DOHH2 (cell line): ENCODE measurements around the gene FRMD8.
A peak's percentile ranks its signal among the peaks of the same experiment; 100 is the strongest.

Experiments used
- H3F3A ChIP-seq: fragments of 200-600 bp; sonication (generic), shearing (Covaris generic); 2 replicates; pipeline ENCODE4 v1.6.0; 2016; ENCODE audit warnings: antibody characterized with exemption, mild to moderate bottlenecking; ENCODE audit not compliant: control insufficient read depth, insufficient read depth
- H3K27ac ChIP-seq: fragments of 200-600 bp; sonication (generic); 2 replicates; pipeline ENCODE4 v1.5.1; 2014; ENCODE audit warnings: low read depth, mild to moderate bottlenecking, low read length, moderate library complexity
- H3K27me3 ChIP-seq: fragments of 200-600 bp; sonication (generic); 2 replicates; pipeline ENCODE4 v1.6.1; 2014; ENCODE audit warnings: mild to moderate bottlenecking, low read length, mixed read lengths; ENCODE audit not compliant: control insufficient read depth
- H3K36me3 ChIP-seq: fragments of 200-600 bp; sonication (generic); 2 replicates; pipeline ENCODE4 v1.6.1; 2014; ENCODE audit warnings: mild to moderate bottlenecking, low read length, moderate library complexity, mixed read lengths; ENCODE audit not compliant: control insufficient read depth
- H3K4me1 ChIP-seq: fragments of 200-600 bp; sonication (generic); 2 replicates; pipeline ENCODE4 v1.6.1; 2014; ENCODE audit warnings: mild to moderate bottlenecking, low read length, mixed read lengths; ENCODE audit not compliant: control insufficient read depth
- H3K4me2 ChIP-seq: fragments of 200-600 bp; sonication (generic); 2 replicates; pipeline ENCODE4 v1.6.0; 2014; ENCODE audit warnings: mild to moderate bottlenecking, low read length, moderate library complexity
- H3K4me3 ChIP-seq: fragments of 200-600 bp; sonication (generic); 2 replicates; pipeline ENCODE4 v1.5.1; 2014; ENCODE audit warnings: mild to moderate bottlenecking, low read length, mixed read lengths
- H3K79me2 ChIP-seq: fragments of 200-600 bp; sonication (generic); 2 replicates; pipeline ENCODE4 v1.6.1; 2014; ENCODE audit warnings: mild to moderate bottlenecking, low read length, mixed read lengths; ENCODE audit not compliant: control insufficient read depth
- H3K9me2 ChIP-seq: fragments of 200-600 bp; sonication (generic); replicated peaks from 2 replicates; pipeline ENCODE4 v1.6.1; 2014; ENCODE audit warnings: mild to moderate bottlenecking, low read length, mixed read lengths; ENCODE audit not compliant: control insufficient read depth
- H3K9me3 ChIP-seq: fragments of 200-600 bp; sonication (generic); 2 replicates; pipeline ENCODE4 v1.6.1; 2014; ENCODE audit warnings: antibody characterized with exemption, low read length, mixed read lengths; ENCODE audit not compliant: control insufficient read depth, insufficient read depth
- H4K20me1 ChIP-seq: fragments of 200-600 bp; sonication (generic); 2 replicates; pipeline ENCODE4 v1.6.0; 2014; ENCODE audit warnings: low read depth, mild to moderate bottlenecking, antibody characterized with exemption, low read length, moderate library complexity; ENCODE audit not compliant: control insufficient read depth, insufficient read depth
- EZH2phosphoT487 ChIP-seq: fragments of 200-600 bp; sonication (generic); IDR thresholded peaks from 2 replicates; pipeline ENCODE4 v1.6.1; 2017; ENCODE audit warnings: borderline replicate concordance, mild to moderate bottlenecking, antibody characterized with exemption, low read length, moderate library complexity, mixed read lengths
- TF ChIP-seq, protein P1 (sequence below): fragments of 200-600 bp; sonication (generic); IDR thresholded peaks from one replicate; pipeline ENCODE4 v1.5.1; 2014; ENCODE audit warnings: antibody characterized with exemption, mild to moderate bottlenecking, low read depth, low read length; ENCODE audit not compliant: poor library complexity, severe bottlenecking

FRMD8 gene

DNA sequence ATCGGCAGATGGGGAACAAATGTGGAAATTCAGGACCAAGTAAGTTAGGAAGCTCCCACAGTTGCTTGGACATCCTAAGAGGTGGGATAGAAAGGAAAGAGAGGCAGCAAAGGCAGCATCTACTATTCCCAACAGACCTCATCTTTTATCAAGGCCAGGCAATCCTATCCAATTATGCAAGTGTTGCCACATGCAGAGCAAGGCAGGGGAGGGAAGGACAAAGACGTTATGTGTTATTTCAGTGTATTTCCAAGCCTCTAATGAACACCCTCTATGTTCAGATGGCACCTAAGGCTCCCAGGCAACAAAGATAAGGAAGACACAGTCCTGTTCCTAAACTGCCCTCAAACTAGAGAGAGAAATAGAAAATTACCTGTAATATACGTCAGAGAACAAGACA is 22.7 kb upstream of the FRMD8 start:
- H3K4me2 ChIP-seq = no peak overlapping the region
- TF ChIP-seq, protein P1, sequence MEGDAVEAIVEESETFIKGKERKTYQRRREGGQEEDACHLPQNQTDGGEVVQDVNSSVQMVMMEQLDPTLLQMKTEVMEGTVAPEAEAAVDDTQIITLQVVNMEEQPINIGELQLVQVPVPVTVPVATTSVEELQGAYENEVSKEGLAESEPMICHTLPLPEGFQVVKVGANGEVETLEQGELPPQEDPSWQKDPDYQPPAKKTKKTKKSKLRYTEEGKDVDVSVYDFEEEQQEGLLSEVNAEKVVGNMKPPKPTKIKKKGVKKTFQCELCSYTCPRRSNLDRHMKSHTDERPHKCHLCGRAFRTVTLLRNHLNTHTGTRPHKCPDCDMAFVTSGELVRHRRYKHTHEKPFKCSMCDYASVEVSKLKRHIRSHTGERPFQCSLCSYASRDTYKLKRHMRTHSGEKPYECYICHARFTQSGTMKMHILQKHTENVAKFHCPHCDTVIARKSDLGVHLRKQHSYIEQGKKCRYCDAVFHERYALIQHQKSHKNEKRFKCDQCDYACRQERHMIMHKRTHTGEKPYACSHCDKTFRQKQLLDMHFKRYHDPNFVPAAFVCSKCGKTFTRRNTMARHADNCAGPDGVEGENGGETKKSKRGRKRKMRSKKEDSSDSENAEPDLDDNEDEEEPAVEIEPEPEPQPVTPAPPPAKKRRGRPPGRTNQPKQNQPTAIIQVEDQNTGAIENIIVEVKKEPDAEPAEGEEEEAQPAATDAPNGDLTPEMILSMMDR = no peak
- TF ChIP-seq EZH2phosphoT487 = no peak

DNA sequence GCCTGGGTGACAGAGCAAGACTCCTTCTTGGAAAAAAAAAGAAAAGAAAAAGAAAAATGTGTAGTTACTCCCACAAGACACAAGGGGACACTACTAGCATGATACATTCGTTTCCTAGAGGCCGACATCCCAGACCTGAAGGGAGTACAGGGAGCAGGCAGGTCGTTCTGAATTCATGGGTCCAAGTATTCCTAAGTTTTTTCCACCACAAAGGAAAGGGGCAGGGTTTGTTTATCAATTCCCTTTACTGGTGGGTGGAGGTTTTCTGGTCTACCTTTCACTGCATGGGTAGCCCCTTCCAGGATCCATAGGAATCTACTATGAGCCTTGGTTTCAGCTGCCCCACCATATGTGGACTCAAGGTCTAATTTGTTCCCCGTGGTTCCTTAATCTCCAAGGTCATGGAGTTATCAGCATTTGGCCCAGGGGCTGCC is 20.1 kb upstream of the FRMD8 start:
- Histone ChIP-seq H3K79me2 (no peaks in the 10 kb centered on the region), H3K4me1 (peaks cover 10% of the 10 kb centered on the region), H3K9me3 (no peaks in the 10 kb centered on the region), H3K36me3 (no peaks in the 10 kb centered on the region), H3K4me2 (no peak overlapping the region), H3F3A (no peaks in the 10 kb centered on the region), H4K20me1 (no peaks in the 10 kb centered on the region), H3K9me2 (no peaks in the 10 kb centered on the region), H3K4me3 (no peak overlapping the region), H3K27me3 (no peaks in the 10 kb centered on the region), H3K27ac (no peak overlapping the region)
- no peak for TF ChIP-seq EZH2phosphoT487
- TF ChIP-seq, protein P1 = peak; percentile 59

More for the DNA sequence above, 22.7 kb upstream of the FRMD8 start:
- Histone ChIP-seq H3F3A (no peaks in the 10 kb centered on the region), H3K9me3 (no peaks in the 10 kb centered on the region), H3K4me1 (peaks cover 10% of the 10 kb centered on the region), H3K27ac (no peak overlapping the region), H3K36me3 (no peaks in the 10 kb centered on the region), H4K20me1 (no peaks in the 10 kb centered on the region), H3K9me2 (no peaks in the 10 kb centered on the region), H3K27me3 (no peaks in the 10 kb centered on the region), H3K4me3 (no peak overlapping the region), H3K79me2 (no peaks in the 10 kb centered on the region)

DNA sequence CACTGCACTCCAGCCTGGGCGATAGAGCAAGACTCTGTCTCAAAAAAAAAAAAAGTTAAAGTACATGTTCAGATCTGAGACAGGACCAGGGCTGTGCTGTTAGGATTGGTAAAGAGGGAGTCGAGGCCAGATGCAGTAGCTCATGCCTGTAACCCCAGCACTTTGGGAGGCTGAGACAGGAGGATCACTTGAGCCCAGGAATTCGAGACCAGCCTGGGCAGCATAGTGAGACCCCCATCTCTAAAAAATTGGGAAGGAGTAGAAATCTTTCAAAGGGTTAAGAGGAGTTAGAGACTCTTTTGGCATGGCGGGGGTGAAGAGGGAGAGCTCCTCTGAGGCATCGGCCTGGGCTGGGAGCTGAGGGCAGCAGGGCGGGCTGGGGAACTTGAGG is 15.8 kb upstream of the FRMD8 start:
- Histone ChIP-seq H3K4me1 (peaks cover 7% of the 10 kb centered on the region), H3K36me3 (no peaks in the 10 kb centered on the region), H3K27me3 (no peaks in the 10 kb centered on the region), H3K9me2 (no peaks in the 10 kb centered on the region), H3K4me2 (no peak overlapping the region), H3K4me3 (no peak overlapping the region), H3F3A (no peaks in the 10 kb centered on the region), H3K27ac (no peak overlapping the region), H3K9me3 (no peaks in the 10 kb centered on the region), H3K79me2 (no peaks in the 10 kb centered on the region), H4K20me1 (no peaks in the 10 kb centered on the region)
- TF ChIP-seq EZH2phosphoT487 = no peak
- TF ChIP-seq, protein P1 = no peak
